Activated naive CD8-positive, alpha-beta T cell treated with anti-CD3 and anti-CD28 coated beads, Interleukin-2, amount 50 U/mL, for 16 hours (primary cell): ENCODE data around the gene SHISA5.
A peak's percentile ranks its signal among the peaks of the same experiment; 100 is the strongest.
"Not testable (repeated sequence)": the region's sequence is repeated elsewhere in the genome, so short reads cannot be mapped to it uniquely, and the experiment has no call there.

Experiments used
- DNase-seq: peaks from one replicate; pipeline ENCODE4 v3.0.0-alpha.2; 2020; ENCODE audit warnings: low read depth, low spot score

Gene SHISA5, protein sequence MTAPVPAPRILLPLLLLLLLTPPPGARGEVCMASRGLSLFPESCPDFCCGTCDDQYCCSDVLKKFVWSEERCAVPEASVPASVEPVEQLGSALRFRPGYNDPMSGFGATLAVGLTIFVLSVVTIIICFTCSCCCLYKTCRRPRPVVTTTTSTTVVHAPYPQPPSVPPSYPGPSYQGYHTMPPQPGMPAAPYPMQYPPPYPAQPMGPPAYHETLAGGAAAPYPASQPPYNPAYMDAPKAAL

DNA sequence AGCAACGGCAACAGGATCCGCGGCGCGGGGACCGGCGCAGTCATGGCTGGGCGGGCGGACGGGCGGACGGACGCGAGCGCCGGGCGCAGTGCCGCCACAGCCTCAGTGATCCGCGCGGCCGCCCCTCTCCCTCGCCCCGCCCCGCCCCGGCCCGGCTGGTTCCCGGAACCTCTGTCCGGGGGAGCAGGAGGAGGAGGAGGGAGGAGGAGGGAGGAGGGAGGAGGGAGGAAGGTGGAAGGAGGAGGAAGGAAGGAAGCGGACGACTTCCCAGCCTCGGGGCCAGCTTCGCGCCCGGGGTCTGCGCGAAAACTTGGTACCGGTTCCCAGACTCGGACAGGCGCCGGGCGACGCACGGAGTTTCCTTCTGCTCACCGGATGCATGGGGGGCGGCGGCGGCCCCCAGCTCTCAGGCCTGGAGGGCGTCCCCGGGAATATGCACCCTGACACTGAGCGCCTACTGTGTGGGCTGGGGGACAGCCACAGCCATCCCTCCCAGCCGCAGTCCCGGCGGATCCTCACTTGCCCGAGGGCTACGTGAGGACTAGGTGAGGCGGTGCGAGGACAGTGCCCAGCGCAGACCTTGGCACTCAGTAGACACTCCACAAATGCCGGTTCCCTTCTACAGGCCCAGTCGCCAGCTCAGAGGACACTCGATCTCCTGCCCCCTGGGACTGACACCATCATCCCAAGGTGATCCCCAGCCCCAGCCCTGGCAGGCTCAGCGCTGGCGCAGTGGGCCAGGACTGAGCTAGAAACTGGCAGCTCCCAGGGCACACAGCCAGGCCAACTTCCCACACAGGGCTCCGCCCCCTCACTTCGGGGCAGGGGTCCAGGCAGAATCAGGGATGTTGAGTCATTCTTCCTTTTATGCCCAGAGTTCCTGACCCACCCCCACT is at the start of gene SHISA5:
Gene SHISA5 (minus strand): TSS at position 124 of the 896 bp plus-strand sequence. CDS start 80 bp downstream, at position 44.
- DNase-seq, result no peak

DNA sequence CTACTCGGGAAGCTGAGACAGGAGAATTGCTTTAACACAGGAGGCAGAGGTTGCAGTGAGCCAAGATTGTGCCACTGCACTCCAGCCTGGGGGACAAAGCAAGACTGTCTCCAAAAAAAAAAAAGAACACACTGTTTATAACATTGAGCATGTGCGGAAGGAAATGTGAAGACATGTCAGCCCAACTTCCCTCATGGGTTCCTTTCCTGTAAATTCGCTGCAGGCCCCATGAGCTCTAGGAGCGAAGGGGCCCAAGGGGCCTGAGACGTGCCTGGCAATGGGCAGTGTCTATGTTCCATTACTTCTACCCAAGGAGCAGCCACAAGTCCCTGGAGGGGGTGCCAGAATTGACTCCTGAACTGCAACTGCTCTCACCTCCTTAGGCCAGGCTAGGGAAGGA is 49.4 kb upstream of the SHISA5 start:
- DNase-seq, result no peak

DNA sequence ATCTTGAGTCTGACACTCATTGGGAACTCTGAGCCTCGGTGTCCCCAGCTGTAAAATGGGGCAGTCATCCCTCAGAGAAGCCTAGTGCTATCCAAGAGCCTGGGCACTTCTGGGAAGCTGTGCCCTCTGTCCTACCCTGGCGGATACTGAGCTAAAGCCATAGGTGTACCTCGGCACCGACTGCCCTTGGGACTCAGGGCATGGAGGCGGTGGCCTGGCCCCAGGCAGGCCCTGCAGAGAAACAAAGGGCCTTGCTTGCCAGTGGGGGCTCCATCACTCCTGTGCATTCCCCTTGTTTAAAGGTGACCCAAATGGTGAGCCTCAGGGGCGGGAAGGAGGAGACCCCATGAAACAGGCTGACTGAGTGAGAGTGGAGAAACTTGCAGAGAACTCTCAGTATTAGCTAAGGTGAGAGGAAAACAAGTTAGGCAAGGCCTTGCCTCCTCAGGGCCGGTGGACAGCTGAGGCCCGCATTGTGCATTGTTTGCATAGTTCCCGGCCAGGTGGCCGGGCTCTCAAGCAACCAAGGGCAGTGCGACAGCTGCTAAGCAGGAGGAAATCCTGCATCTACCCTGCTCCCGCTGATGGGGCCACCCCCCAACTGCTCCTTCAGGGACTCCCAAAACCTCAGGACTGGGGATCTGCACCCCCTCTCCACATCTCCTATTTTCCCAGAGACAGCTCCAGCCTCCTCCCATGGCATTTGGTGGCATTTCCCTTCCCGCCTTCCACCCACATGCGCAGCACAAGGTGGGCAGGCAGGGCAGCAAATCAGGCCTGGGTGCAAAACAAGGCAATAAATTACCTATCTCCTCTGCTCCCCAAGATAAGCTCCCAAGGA is 48.4 kb upstream of the SHISA5 start:
- no peak for DNase-seq

DNA sequence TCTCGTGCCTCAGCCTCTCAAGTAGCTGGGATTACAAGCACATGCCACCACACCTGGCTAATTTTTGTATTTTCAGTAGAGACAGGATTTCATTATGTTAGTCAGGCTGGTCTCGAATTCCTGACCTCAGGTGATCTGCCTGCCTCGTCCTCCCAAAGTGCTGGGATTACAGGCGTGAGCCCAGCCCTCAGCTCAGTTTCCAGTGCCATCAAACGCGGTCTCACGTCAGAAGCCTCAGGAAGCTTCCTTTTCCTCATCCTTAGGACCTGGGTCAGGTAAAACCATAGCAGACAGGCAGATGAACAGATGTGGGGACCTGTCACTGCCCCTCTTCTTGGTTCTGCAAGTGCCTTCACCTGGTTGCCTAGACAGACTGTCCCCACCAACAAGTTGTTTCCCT is 47.7 kb upstream of the SHISA5 start:
- not testable (repeated sequence) for DNase-seq

DNA sequence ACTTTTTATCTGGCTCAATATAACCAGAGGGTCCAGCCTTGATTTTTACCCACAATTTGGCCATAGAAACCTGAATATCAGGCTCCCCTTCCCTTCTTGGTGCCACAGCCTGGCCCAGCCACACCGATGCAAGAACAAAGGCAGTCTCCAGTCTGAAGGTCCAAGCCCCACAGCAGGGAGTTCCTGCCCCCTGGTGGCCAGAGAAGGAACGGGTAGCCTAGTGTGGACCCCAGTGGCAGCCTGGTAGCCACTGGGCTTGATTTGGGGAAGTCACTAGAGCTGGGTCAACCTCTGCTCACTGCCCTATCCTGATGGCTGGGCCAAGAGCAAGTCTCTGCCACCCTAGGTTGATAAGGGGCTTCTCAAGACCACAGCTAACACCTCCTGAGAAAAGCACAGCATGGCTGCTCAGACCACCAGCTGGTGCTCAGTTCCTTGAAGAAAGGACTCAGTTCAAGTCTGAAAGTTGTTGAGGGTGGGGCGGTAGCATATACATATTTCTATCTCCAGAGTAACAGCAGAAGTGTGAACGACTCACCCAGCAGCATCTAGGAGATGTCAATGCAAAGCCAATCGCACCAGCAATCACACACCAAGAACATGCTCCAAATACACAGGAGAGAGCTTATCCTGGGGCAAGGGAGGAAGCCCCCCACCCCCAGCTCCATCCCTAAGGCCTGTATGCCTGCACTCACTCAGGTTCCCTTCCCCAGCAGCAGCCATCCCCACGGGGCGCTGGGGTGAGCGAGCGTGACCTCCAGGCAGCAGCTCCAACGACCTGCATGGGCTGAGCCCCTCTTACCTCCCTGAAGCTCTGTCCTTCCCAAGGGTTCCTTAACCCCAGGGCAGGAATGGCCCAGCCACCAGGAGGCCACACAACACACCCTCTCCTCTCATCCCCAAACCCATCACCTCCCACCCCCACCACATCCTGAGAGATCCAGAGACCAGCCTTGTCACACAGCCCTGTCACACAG is 45.0 kb upstream of the SHISA5 start:
- peak; percentile 83 for DNase-seq

DNA sequence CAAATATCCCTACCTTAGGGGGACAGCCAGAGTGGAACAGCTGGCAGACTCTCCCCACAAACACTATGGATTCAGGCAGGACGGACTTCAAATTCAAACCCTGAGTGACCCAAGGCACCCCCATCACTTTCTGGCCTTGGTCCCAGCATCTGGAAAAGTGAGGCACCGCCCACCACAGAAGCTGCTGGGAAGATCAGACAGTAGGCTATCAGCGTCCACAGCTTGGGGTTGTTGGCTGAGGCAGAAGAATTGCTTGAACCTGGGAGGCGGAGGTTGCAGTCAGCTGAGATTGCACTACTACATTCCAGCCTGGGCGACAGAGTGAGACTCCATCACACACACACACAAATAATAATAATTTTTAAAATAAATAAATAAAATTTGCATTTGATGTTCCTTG is 44.2 kb upstream of the SHISA5 start:
- no peak for DNase-seq

DNA sequence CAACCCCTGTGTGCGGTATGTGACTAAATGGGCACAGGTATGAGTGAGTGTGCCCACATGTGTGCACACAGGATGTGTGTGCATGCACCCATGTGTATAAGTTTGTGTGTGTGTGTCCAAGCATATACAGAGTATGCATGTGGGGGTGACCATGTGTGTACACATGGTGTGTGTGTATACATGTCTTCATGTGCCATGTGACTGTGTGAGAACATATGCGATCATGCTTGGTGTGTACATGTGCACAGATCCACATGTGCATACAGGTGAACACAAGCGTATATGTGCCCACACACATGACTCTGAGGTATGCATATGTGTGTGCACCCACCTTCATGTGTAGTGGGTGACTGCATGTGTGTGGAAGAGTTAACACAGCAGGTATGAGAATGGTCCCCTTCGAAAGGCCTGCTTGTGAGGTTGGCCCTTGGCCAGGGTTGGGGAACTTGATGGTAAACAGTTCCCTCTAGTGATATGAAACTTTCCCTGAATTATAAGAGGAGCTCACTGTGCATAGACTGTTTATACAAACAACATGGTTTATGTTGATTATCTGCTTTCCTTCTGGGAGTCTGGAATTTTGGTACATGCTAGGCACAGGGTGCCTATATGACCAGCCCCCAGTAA is 42.3 kb upstream of the SHISA5 start:
- DNase-seq, result no peak

DNA sequence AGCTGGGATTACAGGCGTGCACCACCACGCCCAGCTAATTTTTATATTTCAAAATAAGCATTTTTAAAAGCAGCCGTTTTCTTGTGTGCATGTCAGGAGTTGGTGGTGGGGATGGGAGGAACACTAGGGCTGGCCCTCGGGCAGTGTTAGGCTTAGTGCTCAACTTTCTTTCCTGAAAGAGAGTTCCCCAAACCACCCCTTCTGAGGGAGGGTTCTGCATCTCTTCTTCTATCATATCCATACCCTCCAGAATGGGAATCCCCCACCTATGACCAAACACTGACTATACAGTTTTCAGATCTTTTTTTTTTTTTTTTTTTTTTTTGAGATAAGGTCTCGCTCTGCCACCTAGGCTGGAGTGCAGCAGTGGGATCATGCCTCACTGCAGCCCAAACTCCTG is 40.2 kb upstream of the SHISA5 start:
- no peak for DNase-seq

DNA sequence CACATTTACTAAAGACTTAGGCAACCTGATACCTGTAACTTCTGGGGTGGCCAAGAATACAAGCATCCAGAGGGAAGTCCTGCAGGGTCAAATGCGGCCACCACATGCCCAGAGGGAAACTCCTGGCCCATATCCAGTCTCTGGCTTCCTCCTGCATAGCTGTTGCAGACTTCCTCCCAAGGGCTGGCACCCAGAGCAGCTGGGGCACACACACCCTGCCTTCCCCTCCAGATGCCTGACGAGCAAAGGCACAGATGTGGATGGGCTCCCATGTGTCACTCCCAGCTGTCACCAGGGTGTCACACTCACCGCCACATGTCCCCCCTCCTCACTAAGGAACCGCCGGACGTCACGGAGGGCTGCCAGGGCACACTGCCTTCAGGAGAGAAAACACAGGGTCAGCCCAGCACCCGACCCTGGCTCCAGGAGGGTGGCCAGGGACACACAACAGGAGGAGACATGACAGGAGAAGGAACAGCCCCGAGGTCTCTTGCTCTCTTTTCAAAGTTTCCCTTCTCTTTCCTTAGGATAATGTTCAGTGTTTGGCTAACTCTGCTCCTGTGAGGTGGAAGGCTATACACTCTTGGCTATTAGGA is 39.4 kb upstream of the SHISA5 start:
- no peak for DNase-seq

DNA sequence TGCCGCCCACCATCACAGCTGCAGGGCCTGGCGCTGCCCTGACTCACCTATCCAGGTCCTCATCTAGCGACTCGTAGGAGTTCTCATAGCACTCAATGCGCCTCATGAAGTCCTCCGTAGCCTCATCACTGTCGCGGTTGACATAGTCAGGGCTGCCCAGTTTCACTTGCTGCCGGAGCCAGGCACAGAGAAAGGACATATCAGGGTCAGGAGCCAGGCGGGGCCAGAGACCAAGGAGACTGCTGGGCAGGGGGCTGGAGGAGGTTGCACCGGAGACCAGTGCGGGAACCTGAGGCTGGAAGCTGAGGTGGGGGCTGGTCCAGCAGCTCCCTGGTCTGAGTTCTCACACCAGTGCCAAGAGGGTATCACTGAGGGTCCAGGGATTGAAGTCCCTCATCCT is 34.5 kb upstream of the SHISA5 start:
- no peak for DNase-seq

DNA sequence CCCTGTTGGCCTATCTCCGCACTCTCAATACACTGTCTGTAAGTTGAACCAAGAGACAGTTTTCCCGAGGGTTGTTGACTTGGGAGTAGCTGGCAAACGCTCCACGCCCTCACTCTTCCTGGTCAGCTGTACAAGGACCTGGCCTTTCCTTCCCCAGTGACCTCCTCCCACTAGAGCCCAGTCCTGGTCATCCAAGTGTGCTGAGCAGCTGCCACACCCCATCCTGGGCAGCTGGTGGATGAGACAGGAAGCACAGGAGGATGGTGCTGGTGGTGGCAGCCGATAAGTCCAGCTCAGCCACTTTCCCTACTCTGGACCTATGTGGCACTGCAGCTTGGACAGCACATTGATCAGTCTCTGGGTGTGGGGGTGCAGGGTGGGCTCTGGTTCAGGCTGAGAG is 32.8 kb upstream of the SHISA5 start:
- no peak for DNase-seq

DNA sequence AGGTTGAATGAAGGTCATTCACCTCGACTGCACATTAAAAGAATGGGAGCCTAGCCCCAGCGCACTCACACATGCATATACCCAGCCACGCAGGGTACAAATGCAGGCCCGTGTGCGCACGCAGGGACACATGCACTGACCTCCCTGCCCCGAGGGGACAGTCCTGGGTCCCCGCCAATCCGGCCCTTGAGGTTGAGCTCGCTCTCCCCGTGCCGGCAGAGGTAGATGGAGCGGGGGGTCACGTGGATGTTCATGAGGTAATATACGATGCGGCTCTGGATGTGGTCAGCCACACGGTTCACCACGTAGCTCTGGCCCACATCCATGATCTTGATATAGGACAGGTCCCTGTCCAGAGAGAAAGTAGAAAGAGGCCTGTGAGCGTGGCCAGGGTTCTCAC is 32.1 kb upstream of the SHISA5 start:
- DNase-seq, result no peak

DNA sequence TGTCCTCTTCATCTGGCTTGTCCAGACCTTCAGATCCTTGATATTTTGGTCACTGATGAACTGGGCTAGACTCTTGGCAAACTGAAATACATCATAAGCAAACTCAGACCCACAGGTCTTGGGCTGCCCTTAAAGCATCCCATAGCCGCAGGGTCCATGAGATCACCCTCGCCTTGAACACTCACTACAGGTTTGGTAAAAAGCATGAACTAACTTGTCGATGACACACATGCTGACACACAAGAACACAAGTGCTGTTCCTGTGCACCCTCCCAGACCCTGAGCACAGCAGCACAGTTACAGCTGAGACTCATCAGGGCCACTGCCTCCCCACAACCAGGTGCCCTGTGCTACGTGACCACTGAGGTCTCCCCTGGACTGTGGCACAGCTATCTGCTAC is 31.6 kb upstream of the SHISA5 start:
- no peak for DNase-seq

DNA sequence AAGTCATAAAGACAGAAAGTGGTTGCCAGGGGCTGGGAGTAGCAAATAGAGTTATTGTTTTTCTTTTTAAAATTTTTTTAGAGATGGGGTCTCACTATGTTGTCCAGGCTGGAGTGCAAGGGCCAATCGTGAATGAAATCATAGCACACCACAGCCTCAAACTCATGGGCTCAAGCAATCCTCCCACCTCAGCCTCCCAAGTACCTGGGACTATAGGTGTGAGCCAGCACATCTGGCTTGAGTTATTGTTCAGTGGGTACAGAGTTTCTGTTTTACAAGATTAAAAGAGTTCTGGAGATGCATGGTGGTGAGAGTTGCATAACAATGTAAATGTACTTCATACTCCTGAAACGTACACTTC is 29.0 kb upstream of the SHISA5 start:
- DNase-seq, result no peak

DNA sequence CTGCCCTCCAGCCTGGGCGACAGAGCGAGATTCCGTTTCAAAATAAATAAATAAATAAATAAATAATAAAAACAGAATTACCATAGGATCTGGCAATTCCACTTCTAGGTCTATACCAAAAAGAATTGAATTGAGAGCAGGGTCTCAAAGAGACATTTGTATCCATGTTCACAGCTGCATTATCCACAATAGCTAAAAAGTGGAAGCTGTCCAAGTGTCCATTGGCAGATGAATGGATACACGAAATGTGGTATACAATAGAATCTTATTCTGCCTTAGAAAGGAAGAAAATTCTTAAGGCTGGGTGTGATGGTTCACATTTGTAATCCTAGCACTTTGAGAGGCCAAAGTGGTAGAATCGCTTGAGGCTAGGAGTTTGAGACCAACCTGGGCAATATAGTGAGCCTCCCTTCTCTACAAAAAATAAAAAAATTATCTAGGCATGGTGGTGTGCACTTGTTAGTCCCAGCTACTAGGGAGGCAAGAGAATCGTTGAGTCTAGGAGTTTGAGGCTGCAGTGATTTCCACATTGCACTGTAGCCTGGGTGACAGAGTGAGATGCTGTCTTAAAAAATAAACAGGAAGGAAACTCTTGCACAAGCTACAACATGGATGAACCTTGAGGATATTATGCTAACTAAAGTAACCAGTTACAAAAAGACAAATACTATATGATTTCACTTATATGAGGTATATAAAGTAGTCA is 28.4 kb upstream of the SHISA5 start:
- no peak for DNase-seq

DNA sequence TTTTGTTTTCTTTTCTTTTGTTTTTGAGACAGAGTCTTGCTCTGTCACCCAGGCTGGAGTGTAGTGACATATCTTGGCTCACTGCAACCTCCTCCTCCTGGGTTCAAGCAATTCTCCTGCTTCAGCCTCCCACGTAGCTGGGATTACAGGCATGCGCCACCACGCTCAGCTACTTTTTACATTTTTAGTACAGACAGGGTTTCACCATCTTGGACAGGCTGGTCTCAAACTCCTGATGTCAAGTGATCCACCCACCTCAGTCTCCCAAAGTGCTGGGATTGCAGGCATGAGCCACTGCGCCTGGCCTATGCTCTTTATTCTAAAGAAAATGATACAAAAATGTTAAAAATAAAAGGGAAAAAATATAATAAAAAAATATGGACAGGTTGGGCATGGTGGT is 26.7 kb upstream of the SHISA5 start:
- not testable (repeated sequence) for DNase-seq

DNA sequence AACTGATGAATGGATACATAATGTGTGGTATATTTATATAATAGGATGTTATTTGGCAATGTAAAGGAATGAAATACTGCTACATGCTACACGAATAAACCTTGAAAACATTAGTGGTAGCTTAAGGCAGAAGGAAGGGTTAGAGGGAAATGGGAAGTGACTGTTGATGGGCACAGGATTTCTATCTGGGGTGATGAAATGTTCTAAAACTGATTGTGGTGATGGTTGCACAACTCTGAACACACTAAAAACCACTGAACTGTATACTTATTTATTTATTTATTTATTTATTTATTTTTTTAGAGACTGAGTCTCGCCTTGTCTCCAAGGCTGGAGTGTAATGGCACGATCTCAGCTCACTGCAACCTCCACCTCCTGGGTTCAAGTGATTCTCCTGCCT is 24.8 kb upstream of the SHISA5 start:
- no peak for DNase-seq

DNA sequence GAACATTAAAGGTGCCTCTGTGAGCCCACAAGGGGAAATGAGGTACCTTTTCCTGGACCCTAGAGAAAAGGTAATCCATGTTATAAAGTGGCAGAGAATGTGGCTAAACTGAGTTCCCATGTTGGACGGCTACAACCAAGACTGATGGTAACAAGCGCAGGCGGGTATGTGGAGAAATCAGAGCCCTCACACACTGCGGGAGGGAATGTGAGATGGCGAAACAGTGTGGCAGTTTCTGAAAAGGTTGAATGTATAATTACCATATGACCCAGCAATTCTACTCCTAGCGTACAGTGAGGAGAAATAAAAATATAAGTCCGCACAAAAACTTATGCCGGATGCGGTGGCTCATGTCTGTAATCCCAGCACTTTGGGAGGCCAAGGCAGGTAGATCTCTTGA is 24.1 kb upstream of the SHISA5 start:
- no peak for DNase-seq

DNA sequence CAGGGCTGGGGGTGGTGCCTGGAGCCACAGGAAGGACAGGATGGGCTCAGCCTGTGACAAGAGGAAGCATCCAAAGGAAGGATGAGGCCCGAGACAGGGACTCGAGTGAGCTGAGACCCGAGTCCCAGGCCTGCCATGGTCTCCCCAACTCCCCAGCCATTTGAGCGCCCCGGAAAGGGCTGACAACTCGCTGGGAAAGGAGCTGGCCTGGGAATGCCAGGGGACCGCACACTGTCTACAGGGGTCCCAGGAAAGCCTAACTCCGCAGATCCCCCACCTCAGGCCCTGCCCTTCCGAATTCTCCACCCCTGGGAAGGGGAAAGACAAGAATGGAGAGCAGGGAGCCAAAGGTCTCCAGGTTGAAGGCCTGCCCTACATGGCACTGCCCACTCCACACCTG is 21.0 kb upstream of the SHISA5 start:
- DNase-seq, result no peak

DNA sequence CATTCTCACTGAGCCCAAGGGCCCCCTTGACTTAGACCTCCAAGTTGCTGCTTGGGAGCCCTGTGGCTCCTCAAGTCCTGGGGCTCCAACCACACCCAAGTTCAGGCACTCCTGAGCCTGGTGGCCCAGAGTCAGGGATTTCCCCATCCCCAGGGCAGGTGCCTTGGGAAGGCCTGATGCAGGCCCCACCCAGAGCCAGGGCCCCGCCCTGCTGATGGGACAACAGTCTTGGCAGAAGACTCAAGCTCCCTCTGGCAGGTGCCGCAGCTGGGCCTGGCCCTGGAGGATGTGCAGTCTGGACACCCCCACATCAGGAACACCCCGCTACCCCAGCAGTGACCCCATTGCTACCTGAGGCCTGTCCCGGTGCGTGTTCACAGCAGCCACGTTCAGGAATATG is 17.7 kb upstream of the SHISA5 start:
- DNase-seq, result no peak
